B cell (primary cell): ENCODE results near the gene PSMD3.

Experiments used
- CTCF ChIP-seq: fragments of 200-600 bp; IDR thresholded peaks from one replicate; pipeline ENCODE4 v1.8.0; 2022; ENCODE audit warnings: antibody characterized with exemption, mild to moderate bottlenecking
- EZH2 ChIP-seq: IDR thresholded peaks from 2 replicates; pipeline ENCODE4 v1.6.1; 2012; ENCODE audit warnings: borderline replicate concordance, low read depth, mild to moderate bottlenecking, moderate library complexity, low read length; ENCODE audit not compliant: insufficient read depth, poor library complexity, severe bottlenecking

GRCh38 chr17:39994448-39994847 is 13.8 kb downstream of the PSMD3 start:
- TF ChIP-seq CTCF (no peak), EZH2 (no peak)
